Measurements from ENCODE around the gene WNT3A.

The WNT3A gene

DNA sequence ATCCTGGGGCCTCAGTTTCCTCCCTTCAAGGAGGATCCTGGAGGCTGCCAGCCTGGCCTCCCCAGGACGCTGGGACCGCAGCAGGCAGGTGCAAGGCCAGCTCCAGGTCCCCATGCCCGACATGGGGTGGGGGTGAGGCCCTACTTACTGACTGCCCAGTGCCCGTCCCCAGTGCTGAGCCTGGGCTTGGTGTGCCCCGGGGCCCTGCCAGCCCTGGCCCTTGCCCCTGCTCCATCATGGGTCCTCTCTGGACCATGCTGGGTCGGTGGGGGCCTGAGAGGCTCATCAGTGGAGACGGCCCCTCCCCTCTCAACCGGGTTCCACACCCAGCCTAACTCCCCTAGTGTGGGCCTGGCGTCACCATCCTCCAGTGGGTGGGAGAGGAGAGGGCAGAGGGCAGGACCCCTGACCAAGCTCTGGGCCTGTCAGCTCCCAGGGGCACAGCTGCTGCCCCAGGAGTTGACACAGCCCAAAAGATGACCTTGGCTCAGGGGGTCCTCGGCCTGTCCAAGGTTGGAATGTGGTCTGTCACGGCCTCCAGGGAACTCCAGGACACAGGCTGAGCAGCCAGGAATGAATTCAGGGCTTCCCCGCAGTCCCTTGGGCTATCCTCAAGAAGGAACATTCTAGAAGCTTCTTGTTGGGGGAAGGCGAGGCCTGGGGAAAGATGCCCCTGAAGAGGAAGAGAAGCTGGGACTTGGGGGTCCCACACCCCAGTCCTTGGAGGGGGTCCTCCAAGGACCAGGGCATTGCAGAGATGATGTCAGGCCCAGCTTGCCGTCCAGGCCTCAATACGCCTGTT is 58.1 kb downstream of the WNT3A start:
- TF ChIP-seq, protein P1, sequence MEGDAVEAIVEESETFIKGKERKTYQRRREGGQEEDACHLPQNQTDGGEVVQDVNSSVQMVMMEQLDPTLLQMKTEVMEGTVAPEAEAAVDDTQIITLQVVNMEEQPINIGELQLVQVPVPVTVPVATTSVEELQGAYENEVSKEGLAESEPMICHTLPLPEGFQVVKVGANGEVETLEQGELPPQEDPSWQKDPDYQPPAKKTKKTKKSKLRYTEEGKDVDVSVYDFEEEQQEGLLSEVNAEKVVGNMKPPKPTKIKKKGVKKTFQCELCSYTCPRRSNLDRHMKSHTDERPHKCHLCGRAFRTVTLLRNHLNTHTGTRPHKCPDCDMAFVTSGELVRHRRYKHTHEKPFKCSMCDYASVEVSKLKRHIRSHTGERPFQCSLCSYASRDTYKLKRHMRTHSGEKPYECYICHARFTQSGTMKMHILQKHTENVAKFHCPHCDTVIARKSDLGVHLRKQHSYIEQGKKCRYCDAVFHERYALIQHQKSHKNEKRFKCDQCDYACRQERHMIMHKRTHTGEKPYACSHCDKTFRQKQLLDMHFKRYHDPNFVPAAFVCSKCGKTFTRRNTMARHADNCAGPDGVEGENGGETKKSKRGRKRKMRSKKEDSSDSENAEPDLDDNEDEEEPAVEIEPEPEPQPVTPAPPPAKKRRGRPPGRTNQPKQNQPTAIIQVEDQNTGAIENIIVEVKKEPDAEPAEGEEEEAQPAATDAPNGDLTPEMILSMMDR (IDR thresholded peaks at IDR 0.05) = no peak
- no peak overlapping the region for H3K4me3 ChIP-seq

DNA sequence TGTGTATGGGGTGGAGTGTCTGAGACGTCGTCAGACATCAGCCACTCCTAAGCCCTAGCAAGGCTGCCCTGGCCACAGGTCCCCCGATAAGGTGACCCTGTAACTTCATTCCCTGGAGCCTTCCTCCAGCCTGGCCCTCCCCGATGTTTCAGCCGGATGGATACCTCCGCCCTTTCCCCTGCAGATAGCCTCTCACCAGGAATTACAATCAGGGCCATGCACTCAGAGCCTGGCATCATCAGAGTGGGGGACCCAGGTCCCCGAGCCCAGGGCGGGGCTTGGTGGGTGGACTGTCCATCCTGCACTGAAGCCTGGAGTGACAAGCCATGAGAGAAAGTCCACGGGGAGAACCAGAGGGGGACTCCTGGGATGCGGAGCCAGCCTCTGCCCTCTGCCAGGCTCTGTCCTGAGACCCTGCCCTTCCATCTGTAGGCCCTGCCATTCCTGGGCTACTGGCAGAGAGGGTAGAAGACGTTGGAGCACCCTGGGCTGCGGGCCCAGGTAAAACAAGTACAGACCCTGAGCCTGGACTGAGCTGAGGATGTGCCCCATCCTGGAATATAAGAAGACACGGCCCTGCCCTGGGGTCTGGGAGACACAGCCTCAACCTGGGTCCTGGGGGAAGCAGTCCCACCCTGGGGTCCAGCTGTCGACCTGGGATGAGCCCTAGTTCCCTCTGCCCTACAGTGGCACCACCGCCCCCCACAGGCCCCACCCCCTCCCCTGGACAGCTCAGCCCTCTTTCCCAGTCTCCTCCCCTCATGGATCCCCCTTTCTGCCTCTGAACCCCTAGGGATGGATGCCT is 58.9 kb downstream of the WNT3A start:
- no peak overlapping the region for H3K27ac ChIP-seq
- no peak overlapping the region for H3K4me3 ChIP-seq
- no peak for DNase-seq (ENCODE audit: low spot score)
- TF ChIP-seq, protein P1 (IDR thresholded peaks at IDR 0.05) = no peak

More for the DNA sequence above, 58.1 kb downstream of the WNT3A start:
- DNase-seq (ENCODE audit: low spot score) = no peak
- H3K27ac ChIP-seq = no peak overlapping the region

- Histone ChIP-seq H3K4me3 (no peak overlapping the region), H3K27ac (no peak overlapping the region)
- no peak for DNase-seq (ENCODE audit: low spot score)
- TF ChIP-seq, protein P1 (IDR thresholded peaks at IDR 0.05) = no peak
These were observed 59.6 kb downstream of the WNT3A start for GRCh38 chr1:228066416-228066815.

- Histone ChIP-seq H3K27ac (no peak overlapping the region), H3K4me3 (no peak overlapping the region)
- TF ChIP-seq, protein P1 (IDR thresholded peaks at IDR 0.05) = no peak
- DNase-seq (ENCODE audit: low spot score) = no peak
These were observed 60.3 kb downstream of the WNT3A start for GRCh38 chr1:228066891-228067654.

GRCh38 chr1:228068359-228068758 is 61.6 kb downstream of the WNT3A start:
- H3K4me3 ChIP-seq = no peak overlapping the region
- no peak overlapping the region for H3K27ac ChIP-seq
- TF ChIP-seq, protein P1 (IDR thresholded peaks at IDR 0.05) = no peak
- no peak for DNase-seq (ENCODE audit: low spot score)

GRCh38 chr1:228070173-228070572 is 63.4 kb downstream of the WNT3A start:
- TF ChIP-seq, protein P1 (IDR thresholded peaks at IDR 0.05) = no peak
- Histone ChIP-seq H3K4me3 (no peak overlapping the region), H3K27ac (no peak overlapping the region)
- DNase-seq (ENCODE audit: low spot score) = no peak
